Breast epithelium (tissue), 4 donors: Measurements from ENCODE around the gene ZCCHC14. TPM values are rescaled to one million over a fixed set of nuclear protein-coding genes. Genes with fewer than 3 reads are reported as not detected.
"Not testable (repeated sequence)": the region's sequence is repeated elsewhere in the genome, so short reads cannot be mapped to it uniquely, and the experiment has no call there.

ENCODE experiments used
- DNase-seq, 2 donors: peaks; one replicate each; pipeline ENCODE4 v3.0.0-alpha.2; 2019; ENCODE audit warnings: low spot score in 2 of 2
- H3K27ac ChIP-seq, 2 donors: fragments of 200-600 bp; sonication (generic) in 1 of 2; one replicate each; pipeline ENCODE4 v1.5.1; 2016 to 2019; ENCODE audit warnings: mild to moderate bottlenecking in 1 of 2
- H3K27me3 ChIP-seq, 2 donors: fragments of 200-600 bp; sonication (generic) in 1 of 2; one replicate each; pipeline versions ENCODE4 v1.5.1 to v1.6.0; 2017 to 2019; ENCODE audit warnings: control low read depth in 1 of 2, mild to moderate bottlenecking in 1 of 2
- H3K36me3 ChIP-seq: fragments of 200-600 bp; one replicate; pipeline ENCODE4 v1.5.1; 2019
- H3K4me1 ChIP-seq, 2 donors: fragments of 200-600 bp; sonication (generic); one replicate each; pipeline ENCODE4 v1.5.1; 2016 to 2019; ENCODE audit warnings: control low read depth in 1 of 2
- H3K4me3 ChIP-seq, 3 donors: fragments of 200-600 bp; sonication (generic); 1 replicate in 2 of 3; 2 replicates in 1 of 3; pipeline ENCODE4 v1.5.1; 2016 to 2019; ENCODE audit warnings: mild to moderate bottlenecking in 3 of 3, moderate library complexity in 2 of 3
- H3K9me3 ChIP-seq, 2 donors: fragments of 200-600 bp; sonication (generic) in 1 of 2; one replicate each; pipeline ENCODE4 v1.5.1; 2016 to 2019; ENCODE audit warnings: control low read depth in 1 of 2
- POLR2A ChIP-seq: fragments of 450-650 bp; IDR thresholded peaks from one replicate; pipeline ENCODE4 v1.6.1; 2016; ENCODE audit warnings: antibody characterized with exemption, mild to moderate bottlenecking, moderate library complexity
- POLR2AphosphoS5 ChIP-seq, 3 donors: sonication (generic); formaldehyde crosslinking; IDR thresholded peaks; one replicate each; pipeline ENCODE4 v1.6.1; 2017; ENCODE audit warnings: antibody characterized with exemption in 3 of 3
- intact Hi-C: fragments of 100-400 bp; cut with DNase I; formaldehyde crosslinking; loops from one replicate; pipeline ENCODE4 v1.15.1; 2023; ENCODE audit warnings: low total_unique reads
- total RNA-seq, 3 donors: library from RNA; depleted of rRNA; stranded (reverse); fragments of >200 nt; gene quantifications; one replicate each; pipeline ENCODE4 v1.1.0, GENCODE V29; 2016
- TF ChIP-seq, protein P1 (sequence below), 3 donors: fragments of 450-650 bp; IDR thresholded peaks; one replicate each; pipeline ENCODE4 v1.5.1; 2016 to 2017; ENCODE audit warnings: antibody characterized with exemption in 3 of 3, mild to moderate bottlenecking in 3 of 3, moderate library complexity in 3 of 3

The ZCCHC14 gene
- total RNA-seq, 3 donors from 2014 or later, result 15.2 to 21.0 (median 18.7) TPM

DNA sequence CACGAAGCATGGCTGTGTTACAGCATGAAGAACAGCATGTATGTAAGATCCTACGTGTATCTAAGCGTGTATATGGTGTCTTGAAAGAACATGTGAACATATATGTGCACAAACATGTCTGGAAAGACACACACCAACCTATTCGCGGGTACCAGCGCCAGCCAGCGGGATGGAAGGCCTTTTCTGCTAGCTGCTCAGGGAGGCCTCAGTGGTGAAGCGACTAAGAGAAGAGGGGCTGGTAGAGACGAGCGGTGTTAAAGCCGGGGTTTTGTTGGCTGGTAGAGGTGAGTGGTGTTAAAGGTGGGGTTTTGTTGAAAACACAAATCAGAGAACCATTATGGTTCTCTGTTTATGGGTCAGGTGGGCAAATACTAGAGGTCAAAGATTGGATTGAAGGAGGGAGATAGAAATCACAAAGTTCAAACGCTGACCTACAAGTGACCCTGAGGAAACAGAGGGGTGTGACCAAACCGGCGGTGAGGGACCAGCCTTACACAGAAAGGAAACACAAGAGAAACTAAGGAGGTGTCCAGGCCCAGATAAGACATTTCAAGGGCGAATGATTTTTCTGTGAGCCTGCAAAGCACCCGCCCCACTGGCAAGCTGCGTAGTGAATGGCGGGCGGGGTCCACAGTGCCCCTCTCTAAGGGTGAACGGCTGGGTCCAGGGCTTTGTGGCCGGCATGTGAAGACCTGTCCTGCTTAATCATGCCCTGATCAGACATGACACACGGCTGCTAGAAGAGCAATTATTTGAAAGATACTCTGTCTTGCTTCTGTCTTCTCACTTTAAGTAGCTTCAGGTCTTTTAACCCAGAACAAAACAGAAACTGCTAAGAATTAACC is 8.1 kb downstream of the ZCCHC14 start:
- TF ChIP-seq POLR2AphosphoS5 (IDR thresholded peaks at IDR 0.05) (no peak), POLR2A (no peak)
- TF ChIP-seq, protein P1, sequence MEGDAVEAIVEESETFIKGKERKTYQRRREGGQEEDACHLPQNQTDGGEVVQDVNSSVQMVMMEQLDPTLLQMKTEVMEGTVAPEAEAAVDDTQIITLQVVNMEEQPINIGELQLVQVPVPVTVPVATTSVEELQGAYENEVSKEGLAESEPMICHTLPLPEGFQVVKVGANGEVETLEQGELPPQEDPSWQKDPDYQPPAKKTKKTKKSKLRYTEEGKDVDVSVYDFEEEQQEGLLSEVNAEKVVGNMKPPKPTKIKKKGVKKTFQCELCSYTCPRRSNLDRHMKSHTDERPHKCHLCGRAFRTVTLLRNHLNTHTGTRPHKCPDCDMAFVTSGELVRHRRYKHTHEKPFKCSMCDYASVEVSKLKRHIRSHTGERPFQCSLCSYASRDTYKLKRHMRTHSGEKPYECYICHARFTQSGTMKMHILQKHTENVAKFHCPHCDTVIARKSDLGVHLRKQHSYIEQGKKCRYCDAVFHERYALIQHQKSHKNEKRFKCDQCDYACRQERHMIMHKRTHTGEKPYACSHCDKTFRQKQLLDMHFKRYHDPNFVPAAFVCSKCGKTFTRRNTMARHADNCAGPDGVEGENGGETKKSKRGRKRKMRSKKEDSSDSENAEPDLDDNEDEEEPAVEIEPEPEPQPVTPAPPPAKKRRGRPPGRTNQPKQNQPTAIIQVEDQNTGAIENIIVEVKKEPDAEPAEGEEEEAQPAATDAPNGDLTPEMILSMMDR (IDR thresholded peaks at IDR 0.05), result no peak
- Histone ChIP-seq H3K9me3 (no peaks in the 10 kb centered on the region), H3K27me3 (no peaks in the 10 kb centered on the region), H3K27ac (peak overlapping the region; percentile 42 to 49), H3K4me3 (no peak overlapping the region), H3K4me1 (peaks cover 3% of the 10 kb centered on the region in 2 donors), H3K36me3 (no peaks in the 10 kb centered on the region)
- no peak for DNase-seq
- intact Hi-C loops, result no loop called here

DNA sequence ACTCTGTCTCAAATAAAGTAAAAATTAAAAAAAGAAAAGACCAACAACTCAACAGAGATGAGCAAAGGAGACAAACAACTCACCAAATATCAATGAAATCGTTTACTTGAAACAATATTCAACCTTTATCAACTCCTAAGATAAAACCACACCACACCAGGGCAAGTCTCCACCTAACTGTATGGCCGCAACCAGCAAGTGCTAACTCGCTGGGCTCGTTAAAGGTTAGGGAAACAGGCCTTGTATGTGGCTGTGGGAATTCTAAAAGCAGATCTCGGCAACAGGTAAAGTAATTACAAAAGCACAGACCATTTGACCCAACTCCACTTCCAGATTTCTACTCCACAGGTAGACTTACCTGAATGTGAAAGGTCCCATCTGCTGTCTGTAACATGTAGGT is 9.3 kb downstream of the ZCCHC14 start:
- intact Hi-C loops, result no loop called here
- TF ChIP-seq POLR2A (no peak), POLR2AphosphoS5 (IDR thresholded peaks at IDR 0.05) (no peak)
- TF ChIP-seq, protein P1 (IDR thresholded peaks at IDR 0.05), result no peak
- H3K27ac ChIP-seq, result no peak overlapping the region

DNA sequence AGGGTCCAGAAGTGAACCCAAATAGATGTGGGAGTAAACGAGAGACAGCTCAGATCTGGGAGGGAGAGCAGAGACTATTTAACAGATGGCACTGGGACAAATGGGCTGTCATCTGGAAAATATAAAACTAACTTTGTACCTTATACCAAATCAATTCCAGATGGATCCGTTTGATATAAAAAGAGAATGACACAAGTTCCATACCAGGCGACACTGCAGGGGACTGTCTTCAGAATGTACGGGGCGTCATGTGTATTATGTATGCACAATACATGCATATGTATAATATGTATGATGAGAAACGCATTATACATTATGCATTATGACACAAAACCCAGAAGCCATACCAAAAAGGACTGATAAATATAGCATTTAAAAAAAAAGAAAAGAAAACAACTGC is 10.2 kb downstream of the ZCCHC14 start:
- H3K4me3 ChIP-seq, H3K27me3 ChIP-seq, H3K36me3 ChIP-seq, H3K4me1 ChIP-seq, H3K9me3 ChIP-seq, intact Hi-C loops, DNase-seq: not testable (repeated sequence)
- peak overlapping the region; percentile 10 to 21 for H3K27ac ChIP-seq

More for the DNA sequence above, 9.3 kb downstream of the ZCCHC14 start:
- Histone ChIP-seq H3K9me3 (no peaks in the 10 kb centered on the region), H3K4me1 (peaks cover 0 to 3% of the 10 kb centered on the region in 2 donors), H3K4me3 (no peak overlapping the region), H3K27me3 (no peaks in the 10 kb centered on the region), H3K36me3 (no peaks in the 10 kb centered on the region)
- no peak for DNase-seq

DNA sequence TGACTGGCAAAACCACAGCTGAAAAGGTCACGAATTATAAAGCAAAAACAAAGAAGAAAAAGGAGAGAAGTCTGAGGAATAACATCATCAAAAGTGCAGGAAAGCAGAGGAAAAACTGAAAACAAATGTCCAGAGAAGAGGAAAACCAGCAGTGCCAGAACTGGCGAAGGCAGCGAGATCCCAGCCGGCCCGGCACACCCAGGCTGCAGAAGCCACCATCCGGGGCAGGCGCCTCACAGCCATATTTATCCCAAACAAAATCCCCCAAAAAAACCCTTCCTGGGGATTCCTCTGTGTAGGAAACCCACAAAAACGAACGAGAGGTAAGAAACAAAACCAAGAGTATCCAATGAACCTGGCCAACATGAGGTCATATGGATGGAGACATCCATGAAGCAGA is 10.6 kb downstream of the ZCCHC14 start:
- no peak for DNase-seq
- TF ChIP-seq POLR2A (no peak), POLR2AphosphoS5 (IDR thresholded peaks at IDR 0.05) (no peak)
- TF ChIP-seq, protein P1 (IDR thresholded peaks at IDR 0.05), result no peak
- Histone ChIP-seq H3K36me3 (no peaks in the 10 kb centered on the region), H3K27ac (peak overlapping the region; percentile 10 to 58), H3K9me3 (no peaks in the 10 kb centered on the region), H3K27me3 (no peaks in the 10 kb centered on the region), H3K4me1 (peaks cover 0 to 3% of the 10 kb centered on the region in 2 donors), H3K4me3 (no peak overlapping the region)
- intact Hi-C loops, result no loop called here

DNA sequence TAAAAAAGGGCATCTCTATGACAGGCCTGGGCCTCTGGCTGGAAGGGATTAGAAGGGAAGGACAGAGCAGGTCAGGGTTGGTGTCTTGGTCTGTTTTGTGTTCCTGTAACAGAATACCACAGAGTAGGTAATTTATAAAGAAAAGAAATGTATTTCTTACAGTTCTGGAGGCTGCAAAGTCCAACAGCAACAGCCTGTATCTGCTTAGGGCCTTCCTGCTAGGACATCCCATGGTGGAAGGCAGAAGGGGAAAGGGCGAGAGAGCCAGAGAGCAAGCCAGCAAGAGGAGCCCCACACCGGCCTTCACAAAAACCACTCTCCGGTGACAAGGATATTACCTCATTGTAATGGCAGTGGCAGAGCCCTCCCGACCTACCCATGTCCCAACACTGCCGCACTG is 11.1 kb downstream of the ZCCHC14 start:
- H3K4me3 ChIP-seq, H3K27me3 ChIP-seq, H3K36me3 ChIP-seq, intact Hi-C loops, H3K4me1 ChIP-seq, DNase-seq, H3K9me3 ChIP-seq: not testable (repeated sequence)
- peak overlapping the region; percentile 10 to 58 for H3K27ac ChIP-seq

DNA sequence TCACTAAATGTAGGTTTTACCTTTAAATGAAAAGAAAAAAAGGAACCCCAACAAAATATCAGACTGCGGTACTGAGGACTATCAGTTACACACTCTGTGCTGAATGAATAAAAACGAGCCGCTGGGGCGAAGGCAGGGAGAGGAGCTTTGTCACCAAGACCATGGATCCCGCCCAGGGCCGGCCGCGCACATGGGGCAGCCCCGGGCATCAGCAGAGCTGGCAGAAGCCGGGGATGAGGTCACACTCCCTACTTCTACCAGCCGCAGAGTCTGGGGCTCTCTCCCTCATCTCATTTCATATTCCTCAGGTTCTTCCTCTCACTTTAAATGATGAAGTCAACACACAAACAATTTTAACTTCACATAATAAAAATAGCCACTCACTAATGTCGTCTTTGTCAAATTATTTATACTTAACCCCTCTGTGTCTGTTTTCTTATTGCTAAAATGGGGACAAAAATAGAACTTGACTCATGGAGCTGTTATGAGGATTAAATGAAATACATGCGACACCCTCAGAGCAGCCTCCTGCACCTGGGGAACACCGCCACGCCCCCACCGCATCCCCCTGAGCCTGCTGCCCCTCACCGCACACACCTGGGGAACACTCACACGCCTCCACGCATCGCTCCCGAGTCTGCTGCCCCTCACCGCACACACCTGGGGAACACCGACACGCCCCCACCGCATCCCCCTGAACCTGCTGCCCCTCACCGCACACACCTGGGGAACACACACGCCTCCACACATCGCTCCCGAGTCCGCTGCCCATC is 15.4 kb downstream of the ZCCHC14 start:
- H3K9me3 ChIP-seq, H3K4me1 ChIP-seq, H3K27me3 ChIP-seq, H3K4me3 ChIP-seq, H3K36me3 ChIP-seq, intact Hi-C loops: not testable (repeated sequence)
- peak in 1 of 2 donors; percentile 28 for DNase-seq
- H3K27ac ChIP-seq, result peak overlapping the region in 1 of 2 donors; percentile 13
